Measurements from ENCODE around the gene TAPT1.
A peak's percentile ranks its signal among the peaks of the same experiment; 100 is the strongest.
"Not testable (repeated sequence)": the region's sequence is repeated elsewhere in the genome, so short reads cannot be mapped to it uniquely, and the experiment has no call there.

Gene TAPT1

GRCh38 chr4:16225863-16226815 is at the start of gene TAPT1:
Gene TAPT1 (minus strand): TSS chr4:16226471. CDS start chr4:16226457, 14 bp downstream.
- DNase-seq (ENCODE audit: low read depth in 3 of 3), result peak; percentile 47 to 74 (median 59)

GRCh38 chr4:16271411-16271810 is 45.1 kb upstream of the TAPT1 start:
- no peak for DNase-seq (ENCODE audit: low read depth in 3 of 3)

- DNase-seq (ENCODE audit: low read depth in 3 of 3), result no peak
Observed at GRCh38 chr4:16270454-16271328, 44.4 kb upstream of the TAPT1 start.

GRCh38 chr4:16269742-16270453 is 43.6 kb upstream of the TAPT1 start:
- DNase-seq (ENCODE audit: low read depth in 3 of 3), result not testable (repeated sequence)

- DNase-seq (ENCODE audit: low read depth in 3 of 3), result no peak
Observed at GRCh38 chr4:16269240-16269639, 43.0 kb upstream of the TAPT1 start.

GRCh38 chr4:16268290-16268689 is 42.0 kb upstream of the TAPT1 start:
- no peak for DNase-seq (ENCODE audit: low read depth in 3 of 3)

- no peak for DNase-seq (ENCODE audit: low read depth in 3 of 3)
Observed at GRCh38 chr4:16267639-16268038, 41.4 kb upstream of the TAPT1 start.

GRCh38 chr4:16265820-16266219 is 39.5 kb upstream of the TAPT1 start:
- DNase-seq (ENCODE audit: low read depth in 3 of 3), result no peak

GRCh38 chr4:16264798-16265197 is 38.5 kb upstream of the TAPT1 start:
- no peak for DNase-seq (ENCODE audit: low read depth in 3 of 3)

- DNase-seq (ENCODE audit: low read depth in 3 of 3), result no peak
Observed at GRCh38 chr4:16263056-16263455, 36.8 kb upstream of the TAPT1 start.

- DNase-seq (ENCODE audit: low read depth in 3 of 3), result no peak
Observed at GRCh38 chr4:16262188-16262587, 35.9 kb upstream of the TAPT1 start.

- DNase-seq (ENCODE audit: low read depth in 3 of 3), result no peak
Observed at GRCh38 chr4:16261313-16261878, 35.1 kb upstream of the TAPT1 start.

- DNase-seq (ENCODE audit: low read depth in 3 of 3), result no peak
Observed at GRCh38 chr4:16259889-16260246, 33.6 kb upstream of the TAPT1 start.

- DNase-seq (ENCODE audit: low read depth in 3 of 3), result no peak
Observed at GRCh38 chr4:16259241-16259888, 33.1 kb upstream of the TAPT1 start.

GRCh38 chr4:16257611-16258010 is 31.3 kb upstream of the TAPT1 start:
- DNase-seq (ENCODE audit: low read depth in 3 of 3), result no peak

- no peak for DNase-seq (ENCODE audit: low read depth in 3 of 3)
Observed at GRCh38 chr4:16256343-16256742, 30.1 kb upstream of the TAPT1 start.

- DNase-seq (ENCODE audit: low read depth in 3 of 3), result no peak
Observed at GRCh38 chr4:16255730-16256129, 29.5 kb upstream of the TAPT1 start.

- DNase-seq (ENCODE audit: low read depth in 3 of 3), result no peak
Observed at GRCh38 chr4:16253127-16253960, 27.1 kb upstream of the TAPT1 start.

GRCh38 chr4:16250661-16251365 is 24.5 kb upstream of the TAPT1 start:
- DNase-seq (ENCODE audit: low read depth in 3 of 3), result no peak

- DNase-seq (ENCODE audit: low read depth in 3 of 3), result no peak
Observed at GRCh38 chr4:16248605-16249004, 22.3 kb upstream of the TAPT1 start.
